ENCODE measurements around the gene RPS16.

RPS16 gene

GRCh38 chr19:39388657-39389056 is 47.1 kb downstream of the RPS16 start:
- Histone ChIP-seq H3K4me3 (ENCODE audit: low read depth in 1 of 2, low read length in 1 of 2) (no peak overlapping the region), H3K27me3 (no peaks in the 10 kb centered on the region), H3K9me3 (no peaks in the 10 kb centered on the region), H3K36me3 (peaks cover 67% of the 10 kb centered on the region), H3K27ac (no peak overlapping the region), H3K4me1 (ENCODE audit: control insufficient read depth in 1 of 2, insufficient read depth in 1 of 2, low read depth in 1 of 2, low read length in 1 of 2) (peaks cover 21 to 27% of the 10 kb centered on the region in 2 experiments)
- no peak for TF ChIP-seq CTCF (IDR thresholded peaks at IDR 0.05)

GRCh38 chr19:39386557-39386956 is 49.2 kb downstream of the RPS16 start:
- TF ChIP-seq CTCF (IDR thresholded peaks at IDR 0.05): no peak
- H3K36me3 ChIP-seq: peaks cover 84% of the 10 kb centered on the region

GRCh38 chr19:39385629-39386411 is 49.9 kb downstream of the RPS16 start:
- no peak for TF ChIP-seq CTCF (IDR thresholded peaks at IDR 0.05)
- Histone ChIP-seq H3K4me3 (ENCODE audit: low read depth in 1 of 2, low read length in 1 of 2) (no peak overlapping the region), H3K27me3 (no peaks in the 10 kb centered on the region), H3K36me3 (peaks cover 91% of the 10 kb centered on the region), H3K9me3 (no peaks in the 10 kb centered on the region), H3K27ac (peak overlapping the region; percentile 44), H3K4me1 (ENCODE audit: control insufficient read depth in 1 of 2, insufficient read depth in 1 of 2, low read depth in 1 of 2, low read length in 1 of 2) (peaks cover 10 to 12% of the 10 kb centered on the region in 2 experiments)

More at GRCh38 chr19:39386557-39386956, 49.2 kb downstream of the RPS16 start:
- Histone ChIP-seq H3K4me3 (ENCODE audit: low read depth in 1 of 2, low read length in 1 of 2) (no peak overlapping the region), H3K27me3 (no peaks in the 10 kb centered on the region), H3K9me3 (no peaks in the 10 kb centered on the region), H3K27ac (peak overlapping the region; percentile 44), H3K4me1 (ENCODE audit: control insufficient read depth in 1 of 2, insufficient read depth in 1 of 2, low read depth in 1 of 2, low read length in 1 of 2) (peaks cover 13 to 15% of the 10 kb centered on the region in 2 experiments)

GRCh38 chr19:39384839-39385568 is 50.7 kb downstream of the RPS16 start:
- Histone ChIP-seq H3K4me1 (ENCODE audit: control insufficient read depth in 1 of 2, insufficient read depth in 1 of 2, low read depth in 1 of 2, low read length in 1 of 2) (peaks cover 3 to 5% of the 10 kb centered on the region in 2 experiments), H3K27me3 (no peaks in the 10 kb centered on the region), H3K36me3 (peaks cover 99% of the 10 kb centered on the region), H3K9me3 (no peaks in the 10 kb centered on the region), H3K4me3 (ENCODE audit: low read depth in 1 of 2, low read length in 1 of 2) (no peak overlapping the region), H3K27ac (peak overlapping the region; percentile 44)
- TF ChIP-seq CTCF (IDR thresholded peaks at IDR 0.05): no peak

Measured in neutrophil (primary cell).